ENCODE results near the gene CFAP61.

- TF ChIP-seq POLR2A (IDR thresholded peaks at IDR 0.05), result no peak
- no peak for TF ChIP-seq POLR2AphosphoS5 (IDR thresholded peaks at IDR 0.05)
- TF ChIP-seq, protein P1, sequence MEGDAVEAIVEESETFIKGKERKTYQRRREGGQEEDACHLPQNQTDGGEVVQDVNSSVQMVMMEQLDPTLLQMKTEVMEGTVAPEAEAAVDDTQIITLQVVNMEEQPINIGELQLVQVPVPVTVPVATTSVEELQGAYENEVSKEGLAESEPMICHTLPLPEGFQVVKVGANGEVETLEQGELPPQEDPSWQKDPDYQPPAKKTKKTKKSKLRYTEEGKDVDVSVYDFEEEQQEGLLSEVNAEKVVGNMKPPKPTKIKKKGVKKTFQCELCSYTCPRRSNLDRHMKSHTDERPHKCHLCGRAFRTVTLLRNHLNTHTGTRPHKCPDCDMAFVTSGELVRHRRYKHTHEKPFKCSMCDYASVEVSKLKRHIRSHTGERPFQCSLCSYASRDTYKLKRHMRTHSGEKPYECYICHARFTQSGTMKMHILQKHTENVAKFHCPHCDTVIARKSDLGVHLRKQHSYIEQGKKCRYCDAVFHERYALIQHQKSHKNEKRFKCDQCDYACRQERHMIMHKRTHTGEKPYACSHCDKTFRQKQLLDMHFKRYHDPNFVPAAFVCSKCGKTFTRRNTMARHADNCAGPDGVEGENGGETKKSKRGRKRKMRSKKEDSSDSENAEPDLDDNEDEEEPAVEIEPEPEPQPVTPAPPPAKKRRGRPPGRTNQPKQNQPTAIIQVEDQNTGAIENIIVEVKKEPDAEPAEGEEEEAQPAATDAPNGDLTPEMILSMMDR (IDR thresholded peaks at IDR 0.05), result no peak
Observed at GRCh38 chr20:20214757-20215275, 162.5 kb downstream of the CFAP61 start.

Data from breast epithelium (tissue), 3 donors.